HG03025 (cell line): ENCODE data around the gene JAKMIP1.

Experiments
- ATAC-seq: cut with Tn5 transposase; IDR thresholded peaks from one replicate; pipeline ENCODE4 v1.9.1; 2021; ENCODE audit warnings: mild to moderate bottlenecking, moderate library complexity; ENCODE audit not compliant: unreplicated experiment, low FRiP score

JAKMIP1 gene

GRCh38 chr4:6071959-6072720 is 128.2 kb downstream of the JAKMIP1 start:
- ATAC-seq: no peak

GRCh38 chr4:6071191-6071958 is 129.0 kb downstream of the JAKMIP1 start:
- no peak for ATAC-seq

GRCh38 chr4:6069845-6070709 is 130.3 kb downstream of the JAKMIP1 start:
- ATAC-seq: no peak

GRCh38 chr4:6068986-6069385 is 131.4 kb downstream of the JAKMIP1 start:
- ATAC-seq: no peak

- no peak for ATAC-seq
Measured at GRCh38 chr4:6065934-6066590, 134.3 kb downstream of the JAKMIP1 start.

- ATAC-seq: no peak
Measured at GRCh38 chr4:6065166-6065565, 135.2 kb downstream of the JAKMIP1 start.

GRCh38 chr4:6064383-6064782 is 136.0 kb downstream of the JAKMIP1 start:
- ATAC-seq: no peak

- no peak for ATAC-seq
Measured at GRCh38 chr4:6063684-6064083, 136.7 kb downstream of the JAKMIP1 start.

GRCh38 chr4:6062133-6062532 is 138.2 kb downstream of the JAKMIP1 start:
- no peak for ATAC-seq

GRCh38 chr4:6059375-6059805 is 141.0 kb downstream of the JAKMIP1 start:
- no peak for ATAC-seq

GRCh38 chr4:6058531-6059374 is 141.6 kb downstream of the JAKMIP1 start:
- ATAC-seq: no peak

- ATAC-seq: no peak
Measured at GRCh38 chr4:6056976-6057766, 143.2 kb downstream of the JAKMIP1 start.

GRCh38 chr4:6055436-6055835 is 144.9 kb downstream of the JAKMIP1 start:
- no peak for ATAC-seq

GRCh38 chr4:6055030-6055429 is 145.3 kb downstream of the JAKMIP1 start:
- no peak for ATAC-seq

GRCh38 chr4:6054162-6054922 is 146.0 kb downstream of the JAKMIP1 start:
- no peak for ATAC-seq

- no peak for ATAC-seq
Measured at GRCh38 chr4:6052679-6053078, 147.7 kb downstream of the JAKMIP1 start.

- ATAC-seq: no peak
Measured at GRCh38 chr4:6050551-6050950, 149.8 kb downstream of the JAKMIP1 start.

- ATAC-seq: no peak
Measured at GRCh38 chr4:6049985-6050384, 150.4 kb downstream of the JAKMIP1 start.
